Stimulated activated CD8-positive, alpha-beta memory T cell treated with anti-CD3 and anti-CD28 coated beads, Interleukin-15, amount 100 ng/mL, for 4 hours (primary cell): ENCODE results near the gene WIPI1.
"Not testable (repeated sequence)": the region's sequence is repeated elsewhere in the genome, so short reads cannot be mapped to it uniquely, and the experiment has no call there.

Experiments
- DNase-seq, 2 donors: peaks; one replicate each; pipeline ENCODE4 v3.0.0-alpha.2; 2020; ENCODE audit warnings: low read depth in 2 of 2

The WIPI1 gene

DNA sequence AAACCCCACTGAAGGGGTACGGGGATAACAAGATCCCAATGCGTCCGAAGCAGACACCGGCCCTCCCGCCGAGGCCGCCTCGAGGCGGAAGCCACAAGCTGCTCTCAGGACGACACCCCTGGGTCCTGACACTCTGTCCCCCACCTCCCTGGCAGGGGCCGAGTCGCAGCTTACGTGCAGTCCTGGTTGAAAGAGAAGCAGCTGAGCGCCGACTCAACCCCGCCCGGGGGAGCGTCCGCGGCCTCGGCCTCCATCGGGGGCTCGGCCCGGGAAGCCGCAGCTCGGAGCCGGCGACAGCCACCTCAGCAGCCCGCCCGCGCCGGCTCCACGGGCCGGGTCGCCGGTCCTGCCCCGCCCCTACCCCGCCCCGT lies at the start of gene WIPI1:
WIPI1 (minus strand) TSS at position 329 of the 371 bp plus-strand sequence; CDS start at position 254, 75 bp downstream.
- no peak for DNase-seq

GRCh38 chr17:68505951-68506350 lies 48.7 kb upstream of the WIPI1 start:
- DNase-seq = no peak

DNA sequence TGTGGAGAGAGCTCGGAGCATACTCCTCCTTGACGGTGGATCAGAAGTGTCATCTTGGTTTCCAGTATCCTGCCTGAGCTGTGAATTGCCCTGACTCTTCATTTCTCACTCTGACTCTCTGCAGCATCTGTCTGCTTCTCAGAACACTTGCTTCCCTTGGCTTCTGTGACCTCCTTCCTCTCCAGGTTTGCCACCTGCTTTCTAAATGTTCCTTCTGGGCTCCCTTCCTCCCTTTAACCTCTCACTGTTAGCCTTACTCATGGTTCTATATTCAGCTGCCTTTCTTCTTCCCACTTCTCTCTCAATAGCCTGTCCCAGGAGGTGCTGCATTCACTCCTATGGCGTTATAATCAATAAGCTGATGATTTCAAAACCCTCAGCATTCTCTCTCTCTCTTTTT lies 43.8 kb upstream of the WIPI1 start:
- no peak for DNase-seq

DNA sequence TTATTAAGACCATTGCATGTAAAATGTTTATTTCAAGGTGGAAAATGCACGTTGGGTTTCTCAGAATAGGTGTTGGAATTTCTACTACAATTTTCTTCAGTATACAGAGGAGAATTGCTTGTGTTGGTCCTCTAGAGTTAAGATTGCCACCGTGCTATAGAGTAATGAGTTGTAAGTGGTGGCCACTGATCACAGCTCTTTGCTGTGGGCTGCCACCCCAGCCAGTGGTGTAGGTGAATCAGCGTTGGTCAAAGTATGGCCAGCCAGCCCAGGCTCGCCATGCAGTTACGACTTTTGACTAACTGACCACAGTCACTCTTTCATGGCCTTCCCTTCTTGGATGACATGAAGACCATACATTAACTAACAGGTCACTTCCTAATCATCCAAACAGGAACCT lies 42.3 kb upstream of the WIPI1 start:
- DNase-seq = no peak

DNA sequence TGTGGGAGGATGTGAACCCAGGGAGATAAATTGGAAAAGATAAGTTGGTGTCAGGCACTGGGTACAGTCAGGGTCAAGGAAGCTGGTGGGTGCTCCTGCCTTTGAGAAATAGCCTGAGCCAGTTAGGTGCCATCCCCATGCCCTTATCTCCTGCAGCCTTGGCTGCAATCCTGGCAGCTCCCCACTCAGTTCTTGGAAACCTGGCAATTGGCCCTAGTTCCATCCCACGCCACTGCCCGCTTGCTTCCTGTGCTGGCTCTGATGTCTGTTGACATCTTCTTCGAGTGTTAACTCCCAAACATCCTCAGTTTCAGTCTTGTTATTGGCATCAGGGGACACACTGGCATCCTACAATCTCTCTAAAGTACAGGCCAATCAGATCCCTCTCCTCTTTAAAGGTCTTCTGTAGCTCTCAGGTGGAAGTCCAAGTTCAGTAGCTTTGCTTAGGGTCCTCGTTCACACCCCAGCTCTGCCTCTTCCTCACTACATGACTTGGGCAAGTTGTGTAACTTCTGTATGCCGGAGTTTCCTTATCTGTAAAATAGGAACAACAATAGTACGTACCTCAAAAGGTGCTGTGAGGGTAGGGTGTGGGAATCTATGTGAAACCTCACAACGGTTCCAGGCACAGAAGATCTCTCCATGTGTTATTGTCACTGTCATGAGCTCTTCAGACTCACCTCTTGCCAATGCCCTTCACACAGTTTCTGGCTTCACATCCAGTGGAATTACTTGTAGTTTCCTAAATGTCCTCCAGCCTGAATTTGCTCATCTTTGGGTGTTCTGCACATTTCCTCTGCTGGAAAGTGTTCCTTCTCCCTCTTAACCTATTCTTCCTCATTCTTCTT lies 41.4 kb upstream of the WIPI1 start:
- no peak for DNase-seq

DNA sequence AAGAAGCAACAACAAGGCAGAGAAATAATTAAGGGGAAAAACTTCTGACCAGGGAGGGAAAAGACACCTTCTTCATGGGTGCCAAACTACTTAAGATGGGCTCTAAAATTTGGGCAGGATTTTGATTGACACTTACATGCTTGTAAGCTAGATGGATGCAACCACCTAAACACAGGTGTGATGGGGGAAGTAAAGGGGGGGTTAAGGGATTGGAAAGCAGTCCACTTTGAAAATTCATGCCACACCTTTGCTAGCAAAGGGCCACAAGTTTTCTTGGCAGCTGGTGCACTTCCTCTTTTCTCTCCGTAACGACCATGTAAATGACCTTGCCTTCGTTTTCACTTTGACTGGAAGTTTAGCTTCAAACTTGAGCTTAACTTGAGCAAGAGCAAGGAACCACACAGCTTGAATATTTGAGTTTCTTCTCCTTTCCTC lies 40.6 kb upstream of the WIPI1 start:
- DNase-seq = no peak

DNA sequence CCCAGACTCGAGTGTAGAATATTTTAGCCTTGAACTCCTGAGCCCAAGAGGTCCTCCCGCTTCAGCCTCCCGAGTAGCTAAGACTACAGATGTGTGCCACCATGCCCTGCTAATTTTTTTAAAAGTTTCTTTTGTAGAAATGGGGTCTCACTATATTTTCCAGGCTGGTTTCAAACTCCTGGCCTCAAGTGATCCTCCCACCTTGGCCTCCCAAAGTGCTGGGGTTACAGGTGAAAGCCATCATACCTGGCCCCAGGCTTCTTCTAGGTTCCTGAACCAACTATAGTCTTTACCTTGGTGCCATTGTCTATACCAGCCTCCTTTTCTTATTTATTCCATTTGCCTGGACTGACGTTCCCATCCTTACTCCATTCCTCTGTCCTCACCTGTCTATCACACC lies 37.8 kb upstream of the WIPI1 start:
- no peak for DNase-seq

DNA sequence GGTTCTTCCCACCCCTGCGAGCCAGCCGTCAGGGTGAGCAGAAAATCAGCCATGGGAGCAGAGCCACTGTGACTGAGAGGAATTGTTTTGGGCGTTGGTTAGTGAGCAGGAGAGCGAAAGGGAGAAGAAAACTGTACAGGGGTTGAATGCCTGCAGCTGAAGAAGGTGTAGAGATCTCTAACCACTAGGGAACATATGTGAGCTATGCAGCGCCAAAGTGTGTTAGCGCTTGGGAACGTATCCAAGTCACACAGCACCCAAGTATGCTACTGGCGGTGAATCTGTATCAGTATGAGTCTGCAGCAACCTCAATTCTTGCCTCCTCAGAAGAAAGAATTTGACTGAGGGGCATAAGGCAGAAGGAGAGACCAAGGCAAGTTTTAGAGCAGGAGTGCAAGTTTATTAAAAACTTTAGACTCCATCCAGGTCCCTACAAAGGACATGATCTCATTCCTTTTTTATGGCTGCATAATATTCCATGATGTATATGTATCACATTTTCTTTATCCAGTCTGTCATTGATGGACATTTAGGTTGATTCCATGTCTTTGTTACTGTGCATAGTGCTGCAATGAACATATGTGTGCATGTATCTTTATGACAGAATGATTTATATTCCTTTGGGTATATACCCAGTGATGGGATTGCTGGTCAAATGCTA lies 35.2 kb upstream of the WIPI1 start:
- not testable (repeated sequence) for DNase-seq

GRCh38 chr17:68491381-68492231 lies 34.3 kb upstream of the WIPI1 start:
- no peak for DNase-seq

- no peak for DNase-seq
Observed at GRCh38 chr17:68489919-68490318, 32.6 kb upstream of the WIPI1 start.

DNA sequence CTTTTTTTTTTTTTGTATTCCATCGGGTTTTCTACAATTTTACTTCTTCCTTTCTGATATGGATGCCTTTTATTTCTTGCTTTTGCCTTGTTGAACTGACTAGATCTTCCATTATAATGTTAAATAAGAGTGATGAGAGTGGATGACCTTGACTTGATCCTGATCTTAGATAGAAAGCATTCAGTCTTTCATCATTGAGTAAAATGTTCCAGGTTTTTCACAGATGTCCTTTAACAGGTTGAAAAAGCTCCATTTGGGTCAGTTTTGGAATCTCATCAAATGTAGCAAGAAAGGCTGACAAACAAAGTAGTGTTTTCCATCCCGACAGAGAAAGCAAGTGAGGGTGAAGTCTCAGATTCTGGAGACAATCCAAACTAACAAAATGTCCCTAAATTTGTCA lies 27.2 kb upstream of the WIPI1 start:
- no peak for DNase-seq

- DNase-seq = no peak
Observed at GRCh38 chr17:68482576-68483041, 25.3 kb upstream of the WIPI1 start.

DNA sequence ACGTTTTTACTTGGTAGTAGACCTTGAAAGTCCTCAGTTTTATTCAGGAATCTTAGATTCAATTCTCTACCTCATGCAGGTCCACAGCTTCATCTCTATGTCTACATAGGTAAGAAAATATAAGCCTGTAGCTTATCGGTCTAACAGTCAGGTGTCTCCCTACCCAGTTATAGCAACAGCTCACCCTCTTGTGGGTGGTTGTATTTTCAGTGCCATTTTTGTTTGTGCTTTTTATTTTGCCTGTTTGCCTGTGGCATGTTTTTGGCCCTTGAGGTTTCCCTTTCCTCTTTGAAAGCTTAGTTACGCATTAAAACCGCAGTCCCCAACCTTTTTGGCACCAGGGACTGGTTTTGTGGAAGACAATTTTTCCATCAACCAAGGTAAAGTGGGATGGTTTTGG lies 23.6 kb upstream of the WIPI1 start:
- DNase-seq = no peak

DNA sequence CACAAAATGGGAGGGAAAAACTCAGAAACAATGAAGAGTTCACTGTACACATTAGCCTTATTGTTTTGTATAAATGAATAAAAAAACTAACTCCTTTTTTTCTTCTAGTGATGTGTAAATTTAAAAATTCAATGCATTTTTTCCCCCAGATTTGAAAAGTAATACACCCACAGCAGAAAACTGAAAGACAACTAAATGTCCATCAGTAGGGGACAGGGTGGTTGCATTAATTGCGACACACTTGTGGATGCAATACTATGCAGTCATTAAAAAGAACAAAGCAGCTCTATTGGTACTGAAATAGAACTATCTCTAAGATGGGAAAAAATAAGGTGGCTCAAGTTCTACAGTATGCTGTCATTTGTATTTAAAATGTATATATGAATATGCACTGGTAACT lies 13.7 kb upstream of the WIPI1 start:
- DNase-seq = no peak

GRCh38 chr17:68468788-68469187 lies 11.5 kb upstream of the WIPI1 start:
- DNase-seq = no peak

DNA sequence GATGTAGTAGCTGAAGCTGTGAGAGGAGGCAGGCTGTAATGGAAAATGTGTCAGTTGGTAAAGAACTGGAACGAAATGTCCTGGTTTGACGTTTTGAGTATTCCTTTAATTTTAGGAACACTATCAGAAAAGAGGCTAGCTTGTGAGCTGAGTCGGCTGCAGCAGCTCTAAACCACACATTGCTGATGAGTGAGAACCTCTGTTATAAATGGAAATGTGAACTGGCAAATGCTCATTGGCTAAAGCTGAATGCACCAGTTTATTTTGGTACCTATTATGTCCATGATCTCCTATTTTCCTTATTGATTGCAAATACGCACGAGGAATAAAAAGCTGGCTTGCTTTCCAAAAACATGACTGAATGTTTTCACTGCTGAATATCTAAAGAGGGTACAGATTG lies 11.0 kb upstream of the WIPI1 start:
- DNase-seq = no peak

- no peak for DNase-seq
Observed at GRCh38 chr17:68463211-68464019, 6.1 kb upstream of the WIPI1 start.

DNA sequence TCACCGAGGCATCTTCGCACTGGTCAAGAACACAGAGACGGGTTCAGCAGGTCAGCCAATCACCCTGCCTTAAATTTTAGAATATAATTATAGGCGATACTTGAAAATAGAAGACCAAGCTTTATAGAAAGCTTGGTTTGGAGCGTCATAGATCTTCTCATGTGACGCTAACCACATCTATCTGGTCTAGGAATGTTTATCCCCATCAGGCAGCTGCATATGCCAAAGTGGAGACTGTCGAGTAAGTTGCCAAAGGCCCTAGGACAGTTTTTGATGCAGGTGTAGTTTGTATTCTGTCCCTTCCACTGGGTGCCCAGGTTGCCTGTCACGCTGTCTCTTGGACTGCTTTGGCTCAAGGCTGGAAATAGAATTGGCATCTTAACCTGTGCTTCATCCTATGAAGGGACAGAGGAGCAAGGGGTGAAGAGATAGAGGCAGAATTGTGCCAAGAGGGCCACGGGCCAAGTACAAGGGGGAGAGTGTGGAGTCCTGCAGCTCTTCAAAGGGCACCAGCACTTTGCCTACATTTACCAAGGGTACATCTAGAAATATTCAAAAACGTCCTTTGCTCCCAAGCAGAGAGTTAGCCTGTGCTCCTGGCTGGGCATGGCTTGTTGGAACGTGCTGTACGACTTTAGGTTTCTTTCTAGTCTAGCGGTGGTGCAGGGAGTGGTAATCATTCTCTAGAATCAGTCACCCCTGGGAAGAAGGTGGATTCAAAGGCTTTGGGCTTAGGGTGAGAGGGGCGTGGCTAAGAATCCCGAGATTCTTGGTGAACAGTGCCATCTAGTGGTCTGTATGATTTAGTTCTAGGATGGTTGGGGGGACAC lies 5.3 kb upstream of the WIPI1 start:
- DNase-seq = peak; percentile 24 to 46

DNA sequence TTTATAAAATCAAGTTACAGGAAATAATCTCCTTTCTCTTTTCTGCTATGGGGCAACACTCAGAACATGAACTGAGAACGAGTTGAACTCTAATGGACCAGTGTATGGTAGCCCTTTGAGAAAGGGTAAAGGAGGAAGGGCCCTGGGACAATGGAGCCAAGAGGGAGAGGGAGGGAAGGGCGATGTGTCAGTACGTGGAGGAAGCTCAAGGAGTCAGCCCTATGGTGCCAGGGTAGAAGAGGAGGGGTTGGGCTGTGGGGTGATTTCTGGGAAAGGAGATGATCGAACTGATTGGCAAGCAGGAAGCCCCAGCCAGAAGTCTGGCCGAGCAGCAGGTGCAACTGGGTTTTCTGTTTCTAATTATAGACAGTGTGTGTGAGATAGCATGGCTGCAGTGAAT lies 4.3 kb upstream of the WIPI1 start:
- no peak for DNase-seq

DNA sequence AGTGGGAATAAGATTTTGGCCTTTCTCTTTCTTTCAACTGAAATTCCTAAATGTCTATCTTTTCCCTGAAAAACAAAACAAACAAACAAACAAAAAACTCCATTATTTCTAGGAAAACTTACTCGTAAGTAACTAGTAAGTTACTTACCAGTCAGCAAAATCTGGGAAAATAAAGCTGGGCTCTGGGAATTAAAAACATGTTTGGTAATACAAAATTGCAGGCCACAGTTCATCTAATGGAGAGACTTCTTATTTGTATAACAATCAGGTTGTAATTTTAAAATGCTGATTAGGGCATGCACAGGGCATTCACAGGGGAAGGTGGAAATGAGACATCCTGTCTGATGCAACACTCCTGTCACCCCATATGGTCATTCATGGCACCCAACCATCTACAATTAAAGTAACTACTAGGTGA lies 3.8 kb upstream of the WIPI1 start:
- DNase-seq = no peak

GRCh38 chr17:68460715-68461114 lies 3.4 kb upstream of the WIPI1 start:
- DNase-seq = no peak
